Hepatocyte (in vitro differentiated cells): ENCODE data around the gene GABRQ. TPM values are rescaled to one million over a fixed set of nuclear protein-coding genes. Genes with fewer than 3 reads are reported as not detected.

Source experiments
- DNase-seq: peaks from one replicate; pipeline ENCODE4 v3.0.0-alpha.2; 2016; ENCODE audit warnings: low spot score
- H2AFZ ChIP-seq: fragments of 200-600 bp; sonication (generic); 2 replicates; pipeline ENCODE4 v1.6.0; 2016; ENCODE audit warnings: antibody characterized with exemption, mild to moderate bottlenecking
- H3K27ac ChIP-seq: fragments of 200-600 bp; sonication (generic); 2 replicates; pipeline ENCODE4 v1.5.1; 2016; ENCODE audit warnings: mild to moderate bottlenecking
- H3K27me3 ChIP-seq: fragments of 200-600 bp; sonication (generic); 2 replicates; pipeline ENCODE4 v1.6.1; 2016
- H3K36me3 ChIP-seq: fragments of 200-600 bp; sonication (generic); replicated peaks from 2 replicates; pipeline ENCODE4 v1.5.1; 2016; ENCODE audit warnings: low read depth; ENCODE audit not compliant: insufficient read depth
- H3K4me1 ChIP-seq: fragments of 200-600 bp; sonication (generic); 2 replicates; pipeline ENCODE4 v1.5.1; 2016; ENCODE audit warnings: mild to moderate bottlenecking, moderate library complexity; ENCODE audit not compliant: insufficient read depth
- H3K4me2 ChIP-seq: fragments of 200-600 bp; sonication (generic); 2 replicates; pipeline ENCODE4 v1.6.0; 2016
- H3K4me3 ChIP-seq: fragments of 200-600 bp; sonication (generic); 2 replicates; pipeline ENCODE4 v1.5.1; 2016; ENCODE audit warnings: mild to moderate bottlenecking
- H3K79me2 ChIP-seq: fragments of 200-600 bp; sonication (generic); 2 replicates; pipeline ENCODE4 v1.6.0; 2017; ENCODE audit warnings: mild to moderate bottlenecking
- H3K9me2 ChIP-seq: fragments of 200-600 bp; sonication (generic); replicated peaks from 2 replicates; pipeline ENCODE4 v1.6.0; 2017; ENCODE audit warnings: mild to moderate bottlenecking; ENCODE audit not compliant: insufficient read depth
- H3K9me3 ChIP-seq: fragments of 200-600 bp; sonication (generic); 2 replicates; pipeline ENCODE4 v1.5.1; 2016; ENCODE audit warnings: low read depth, mild to moderate bottlenecking
- H4K20me1 ChIP-seq: fragments of 200-600 bp; sonication (generic); 2 replicates; pipeline ENCODE4 v1.6.0; 2016; ENCODE audit warnings: mild to moderate bottlenecking; ENCODE audit not compliant: insufficient read depth, poor library complexity, severe bottlenecking
- CTCF ChIP-seq: fragments of 200-600 bp; sonication (generic); IDR thresholded peaks from 2 replicates; pipeline ENCODE4 v1.5.1; 2016; ENCODE audit warnings: antibody characterized with exemption, mild to moderate bottlenecking; ENCODE audit not compliant: poor library complexity
- EZH2 ChIP-seq: fragments of 200-600 bp; sonication (generic); IDR thresholded peaks from 2 replicates; pipeline ENCODE4 v1.6.1; 2016; ENCODE audit warnings: antibody characterized with exemption, mild to moderate bottlenecking, borderline replicate concordance
- EZH2phosphoT487 ChIP-seq: fragments of 200-600 bp; sonication (generic); IDR thresholded peaks from one replicate; pipeline ENCODE4 v1.6.1; 2018; ENCODE audit warnings: antibody characterized with exemption, mild to moderate bottlenecking, low read depth, moderate library complexity; ENCODE audit not compliant: unreplicated experiment, severe bottlenecking
- WGBS: methylation state at CpG from one replicate; pipeline ENCODE4 v1.1.6; 2016; ENCODE audit warnings: low lambda C conversion rate; ENCODE audit errors: missing lambda C conversion rate; 5-methylcytosine and 5-hydroxymethylcytosine counted together
- polyA plus RNA-seq: library from polyadenylated mRNA; unstranded; fragments of >200 nt; fragmentation: Nextera tagmentation; extraction: Ambion mirVana; gene quantifications from 2 replicates; pipeline ENCODE4 v1.2.1, GENCODE V29; 2016
- total RNA-seq: library from RNA; depleted of rRNA; stranded (reverse); fragments of >200 nt; gene quantifications from 2 replicates; pipeline ENCODE4 v1.2.3, GENCODE V29; 2014

Gene GABRQ
- total and polyA plus RNA-seq, 2 experiments from 2014 or later, result 0.60 TPM; not detected in 1

GRCh38 chrX:152601848-152602616, 35.7 kb upstream of the GABRQ start:
- Histone ChIP-seq H3K27me3 (no peaks in the 10 kb centered on the region), H3K36me3 (no peaks in the 10 kb centered on the region), H3K4me1 (no peaks in the 10 kb centered on the region), H4K20me1 (no peaks in the 10 kb centered on the region), H3K79me2 (no peaks in the 10 kb centered on the region), H2AFZ (no peak overlapping the region), H3K4me3 (no peak overlapping the region), H3K27ac (no peak overlapping the region), H3K9me3 (no peaks in the 10 kb centered on the region), H3K4me2 (no peak overlapping the region), H3K9me2 (no peaks in the 10 kb centered on the region)
- WGBS, result 51% methylated on average over 6 of the region's 6 CpGs
- TF ChIP-seq CTCF, result no peak
- no peak for TF ChIP-seq EZH2
- no peak for TF ChIP-seq EZH2phosphoT487
- no peak for DNase-seq

- H3K27me3 ChIP-seq, result no peaks in the 10 kb centered on the region
- no peak overlapping the region for H3K4me2 ChIP-seq
- no peaks in the 10 kb centered on the region for H3K79me2 ChIP-seq
- H3K9me2 ChIP-seq, result no peaks in the 10 kb centered on the region
- no peaks in the 10 kb centered on the region for H3K9me3 ChIP-seq
- no peaks in the 10 kb centered on the region for H3K36me3 ChIP-seq
- 61% methylated on average over 1 of the region's 1 CpG for WGBS
- DNase-seq, result no peak
- H2AFZ ChIP-seq, result no peak overlapping the region
- H3K4me3 ChIP-seq, result no peak overlapping the region
- TF ChIP-seq EZH2phosphoT487, result no peak
- no peak for TF ChIP-seq CTCF
- TF ChIP-seq EZH2, result no peak
- H4K20me1 ChIP-seq, result no peaks in the 10 kb centered on the region
- no peak overlapping the region for H3K27ac ChIP-seq
- H3K4me1 ChIP-seq, result no peaks in the 10 kb centered on the region
Measured at GRCh38 chrX:152614791-152615190, 22.9 kb upstream of the GABRQ start.

- Histone ChIP-seq H3K4me1 (no peaks in the 10 kb centered on the region), H3K4me3 (no peak overlapping the region), H3K9me2 (no peaks in the 10 kb centered on the region), H4K20me1 (no peaks in the 10 kb centered on the region), H3K4me2 (no peak overlapping the region), H3K9me3 (no peaks in the 10 kb centered on the region), H3K27ac (no peak overlapping the region), H3K36me3 (no peaks in the 10 kb centered on the region), H2AFZ (no peak overlapping the region), H3K79me2 (no peaks in the 10 kb centered on the region), H3K27me3 (no peaks in the 10 kb centered on the region)
- no peak for TF ChIP-seq EZH2
- TF ChIP-seq EZH2phosphoT487, result no peak
- TF ChIP-seq CTCF, result no peak
- DNase-seq, result no peak
- WGBS, result 56% methylated on average over 2 of the region's 2 CpGs
Measured at GRCh38 chrX:152619897-152620296, 17.8 kb upstream of the GABRQ start.
